Measurements from ENCODE around the gene ZMPSTE24.

DNA sequence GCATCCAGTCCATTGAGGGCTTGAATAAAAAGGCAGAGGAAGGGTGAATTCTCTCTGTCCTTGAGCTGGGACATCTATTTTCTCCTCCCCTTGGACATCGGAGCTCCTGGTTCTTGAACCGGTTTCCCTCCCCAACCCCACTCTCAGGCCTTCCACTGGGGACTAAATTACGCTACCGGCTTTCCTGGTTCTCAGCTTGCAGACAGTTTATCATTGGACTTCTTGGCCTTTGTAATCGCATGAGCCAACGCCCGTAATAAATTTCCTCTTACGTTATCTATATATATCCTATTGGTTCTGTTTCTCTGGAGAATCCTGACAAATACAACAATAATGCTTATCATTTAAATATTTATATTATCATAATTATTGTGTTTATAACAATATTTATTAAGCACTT lies 79.4 kb downstream of the ZMPSTE24 start:
- TF ChIP-seq, protein P1, sequence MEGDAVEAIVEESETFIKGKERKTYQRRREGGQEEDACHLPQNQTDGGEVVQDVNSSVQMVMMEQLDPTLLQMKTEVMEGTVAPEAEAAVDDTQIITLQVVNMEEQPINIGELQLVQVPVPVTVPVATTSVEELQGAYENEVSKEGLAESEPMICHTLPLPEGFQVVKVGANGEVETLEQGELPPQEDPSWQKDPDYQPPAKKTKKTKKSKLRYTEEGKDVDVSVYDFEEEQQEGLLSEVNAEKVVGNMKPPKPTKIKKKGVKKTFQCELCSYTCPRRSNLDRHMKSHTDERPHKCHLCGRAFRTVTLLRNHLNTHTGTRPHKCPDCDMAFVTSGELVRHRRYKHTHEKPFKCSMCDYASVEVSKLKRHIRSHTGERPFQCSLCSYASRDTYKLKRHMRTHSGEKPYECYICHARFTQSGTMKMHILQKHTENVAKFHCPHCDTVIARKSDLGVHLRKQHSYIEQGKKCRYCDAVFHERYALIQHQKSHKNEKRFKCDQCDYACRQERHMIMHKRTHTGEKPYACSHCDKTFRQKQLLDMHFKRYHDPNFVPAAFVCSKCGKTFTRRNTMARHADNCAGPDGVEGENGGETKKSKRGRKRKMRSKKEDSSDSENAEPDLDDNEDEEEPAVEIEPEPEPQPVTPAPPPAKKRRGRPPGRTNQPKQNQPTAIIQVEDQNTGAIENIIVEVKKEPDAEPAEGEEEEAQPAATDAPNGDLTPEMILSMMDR (conservative IDR thresholded peaks at IDR 0.05 in 1 of 2, IDR thresholded peaks at IDR 0.05 in 1 of 2; ENCODE audit: extremely low read depth in 1 of 2, insufficient read depth in 1 of 2, low read depth in 1 of 2, low read length in 2 of 2), result no peak
- no peak for TF ChIP-seq EZH2 (IDR thresholded peaks at IDR 0.05; ENCODE audit: borderline replicate concordance, low read length)

All from mammary epithelial cell (primary cell).